Measurements from ENCODE around the gene CREB3L2.

DNA sequence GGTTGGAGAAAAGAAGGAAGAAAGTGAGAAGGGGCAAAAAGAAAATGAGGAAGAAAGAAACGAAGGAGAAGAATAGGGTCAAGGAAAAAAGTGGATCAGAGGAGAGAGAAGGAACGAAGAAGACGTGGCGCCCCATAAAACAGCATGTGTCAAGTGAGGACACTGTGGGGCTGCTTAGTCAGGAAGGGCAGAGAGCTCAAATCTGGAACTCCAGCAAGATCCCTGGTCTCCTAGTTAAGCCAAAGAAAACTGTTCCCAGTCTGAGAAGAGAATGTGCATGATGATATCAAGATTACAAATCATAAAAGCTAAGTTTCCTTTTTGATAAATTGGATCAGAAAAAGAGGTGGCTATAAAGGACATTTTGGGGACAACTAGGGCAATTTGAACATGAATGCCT, 33.0 kb downstream of the CREB3L2 start:
- TF ChIP-seq, protein P1, sequence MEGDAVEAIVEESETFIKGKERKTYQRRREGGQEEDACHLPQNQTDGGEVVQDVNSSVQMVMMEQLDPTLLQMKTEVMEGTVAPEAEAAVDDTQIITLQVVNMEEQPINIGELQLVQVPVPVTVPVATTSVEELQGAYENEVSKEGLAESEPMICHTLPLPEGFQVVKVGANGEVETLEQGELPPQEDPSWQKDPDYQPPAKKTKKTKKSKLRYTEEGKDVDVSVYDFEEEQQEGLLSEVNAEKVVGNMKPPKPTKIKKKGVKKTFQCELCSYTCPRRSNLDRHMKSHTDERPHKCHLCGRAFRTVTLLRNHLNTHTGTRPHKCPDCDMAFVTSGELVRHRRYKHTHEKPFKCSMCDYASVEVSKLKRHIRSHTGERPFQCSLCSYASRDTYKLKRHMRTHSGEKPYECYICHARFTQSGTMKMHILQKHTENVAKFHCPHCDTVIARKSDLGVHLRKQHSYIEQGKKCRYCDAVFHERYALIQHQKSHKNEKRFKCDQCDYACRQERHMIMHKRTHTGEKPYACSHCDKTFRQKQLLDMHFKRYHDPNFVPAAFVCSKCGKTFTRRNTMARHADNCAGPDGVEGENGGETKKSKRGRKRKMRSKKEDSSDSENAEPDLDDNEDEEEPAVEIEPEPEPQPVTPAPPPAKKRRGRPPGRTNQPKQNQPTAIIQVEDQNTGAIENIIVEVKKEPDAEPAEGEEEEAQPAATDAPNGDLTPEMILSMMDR (IDR thresholded peaks at IDR 0.05): no peak
- TF ChIP-seq NR1H2 (CRISPR knock-in tag; IDR thresholded peaks at IDR 0.05): no peak
- TF ChIP-seq HMGA2 (CRISPR knock-in tag; IDR thresholded peaks at IDR 0.05): no peak
- no peak for TF ChIP-seq TEAD1 (CRISPR knock-in tag; IDR thresholded peaks at IDR 0.05)
- TF ChIP-seq, protein P2, sequence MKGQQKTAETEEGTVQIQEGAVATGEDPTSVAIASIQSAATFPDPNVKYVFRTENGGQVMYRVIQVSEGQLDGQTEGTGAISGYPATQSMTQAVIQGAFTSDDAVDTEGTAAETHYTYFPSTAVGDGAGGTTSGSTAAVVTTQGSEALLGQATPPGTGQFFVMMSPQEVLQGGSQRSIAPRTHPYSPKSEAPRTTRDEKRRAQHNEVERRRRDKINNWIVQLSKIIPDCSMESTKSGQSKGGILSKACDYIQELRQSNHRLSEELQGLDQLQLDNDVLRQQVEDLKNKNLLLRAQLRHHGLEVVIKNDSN (CRISPR knock-in tag; IDR thresholded peaks at IDR 0.05): no peak
- TF ChIP-seq, protein P3, sequence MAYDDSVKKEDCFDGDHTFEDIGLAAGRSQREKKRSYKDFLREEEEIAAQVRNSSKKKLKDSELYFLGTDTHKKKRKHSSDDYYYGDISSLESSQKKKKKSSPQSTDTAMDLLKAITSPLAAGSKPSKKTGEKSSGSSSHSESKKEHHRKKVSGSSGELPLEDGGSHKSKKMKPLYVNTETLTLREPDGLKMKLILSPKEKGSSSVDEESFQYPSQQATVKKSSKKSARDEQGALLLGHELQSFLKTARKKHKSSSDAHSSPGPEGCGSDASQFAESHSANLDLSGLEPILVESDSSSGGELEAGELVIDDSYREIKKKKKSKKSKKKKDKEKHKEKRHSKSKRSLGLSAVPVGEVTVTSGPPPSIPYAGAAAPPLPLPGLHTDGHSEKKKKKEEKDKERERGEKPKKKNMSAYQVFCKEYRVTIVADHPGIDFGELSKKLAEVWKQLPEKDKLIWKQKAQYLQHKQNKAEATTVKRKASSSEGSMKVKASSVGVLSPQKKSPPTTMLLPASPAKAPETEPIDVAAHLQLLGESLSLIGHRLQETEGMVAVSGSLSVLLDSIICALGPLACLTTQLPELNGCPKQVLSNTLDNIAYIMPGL (CRISPR knock-in tag; IDR thresholded peaks at IDR 0.05): no peak
- TF ChIP-seq GABPB1 (CRISPR knock-in tag; IDR thresholded peaks at IDR 0.05): no peak
